A549 treated with AZD9567 at 1 μM for 4 hours (cell line): Measurements from ENCODE around the gene FBL. TPM values are rescaled to one million over a fixed set of nuclear protein-coding genes. Genes with fewer than 3 reads are reported as not detected.

Experiments used
- total RNA-seq: library from RNA; stranded (reverse); fragments of 200-300 nt; extraction: Qiagen RNA extraction; gene quantifications from 5 replicates; pipeline ENCODE4 v1.2.3, GENCODE V29; 2022; ENCODE audit not compliant: insufficient read depth

FBL gene
- total RNA-seq: 671 to 741 TPM (median 735 TPM) in 5 replicates

GRCh38 chr19:39845933-39846677 is at the start of gene FBL:
TSS of gene FBL (minus strand) at chr19:39846379. CDS start at chr19:39846300, 79 bp downstream.

GRCh38 chr19:39833464-39834286 is 12.5 kb downstream of the FBL start, which contains the start of gene DYRK1B:
TSS of gene DYRK1B (minus strand) at chr19:39834162. CDS start at chr19:39831867, 2,295 bp downstream.

Other genes starting within 250 kb of the FBL start
- not detected in 5 replicates for gene LGALS13, start 243.9 kb downstream of the FBL start, total RNA-seq
- not detected in 5 replicates for gene LGALS16, start 190.5 kb downstream of the FBL start, total RNA-seq
- not detected in 5 replicates for gene LGALS14, start 141.9 kb downstream of the FBL start, total RNA-seq
- not detected in 5 replicates for gene CLC, start 108.3 kb downstream of the FBL start, total RNA-seq
- not detected in 5 replicates for gene LEUTX, start 67.5 kb downstream of the FBL start, total RNA-seq
- gene DYRK1B, start 12.2 kb downstream of the FBL start, total RNA-seq: 12.6 to 21.5 TPM (median 21.4 TPM) in 5 replicates
- 0.69 to 1.2 TPM (median 0.86 TPM) in 5 replicates for gene FCGBP, start 88.3 kb upstream of the FBL start, total RNA-seq
- 252 to 298 TPM (median 272 TPM) in 5 replicates for gene PSMC4, start 124.8 kb upstream of the FBL start, total RNA-seq
- gene ZNF546, start 150.7 kb upstream of the FBL start, total RNA-seq: 1.4 to 2.2 TPM (median 1.6 TPM) in 5 replicates
- gene ZNF780B, start 209.9 kb upstream of the FBL start, total RNA-seq: 2.6 to 6.4 TPM (median 4.8 TPM) in 5 replicates
- 26.1 to 36.4 TPM (median 29.9 TPM) in 5 replicates for gene ZNF780A, start 244.6 kb upstream of the FBL start, total RNA-seq